GM12892 (cell line): Measurements from ENCODE around the gene ETNK1.

Experiments used
- POLR2A ChIP-seq: IDR thresholded peaks from 2 replicates; pipeline ENCODE4 v1.6.1; 2011; ENCODE audit warnings: low read depth, low read length, control low read depth
- POLR2AphosphoS5 ChIP-seq: IDR thresholded peaks from 2 replicates; pipeline ENCODE4 v1.6.1; 2011; ENCODE audit warnings: low read depth, low read length, control low read depth
- TAF1 ChIP-seq: IDR thresholded peaks from 2 replicates; pipeline ENCODE4 v1.6.1; 2011; ENCODE audit warnings: low read depth, mild to moderate bottlenecking, control low read depth, low read length, borderline replicate concordance

GRCh38 chr12:22653075-22653474 is 28.1 kb downstream of the ETNK1 start:
- TF ChIP-seq POLR2A (no peak), TAF1 (no peak), POLR2AphosphoS5 (no peak)
